Limb (tissue), 2 donors: ENCODE results near the gene OPN1MW3.
"Not testable (repeated sequence)": the region's sequence is repeated elsewhere in the genome, so short reads cannot be mapped to it uniquely, and the experiment has no call there.

Source experiments
- DNase-seq, 2 donors: peaks; one replicate each; pipeline ENCODE4 v3.0.0-alpha.2; 2016; ENCODE audit errors: extremely low spot score in 2 of 2

OPN1MW3 gene

DNA sequence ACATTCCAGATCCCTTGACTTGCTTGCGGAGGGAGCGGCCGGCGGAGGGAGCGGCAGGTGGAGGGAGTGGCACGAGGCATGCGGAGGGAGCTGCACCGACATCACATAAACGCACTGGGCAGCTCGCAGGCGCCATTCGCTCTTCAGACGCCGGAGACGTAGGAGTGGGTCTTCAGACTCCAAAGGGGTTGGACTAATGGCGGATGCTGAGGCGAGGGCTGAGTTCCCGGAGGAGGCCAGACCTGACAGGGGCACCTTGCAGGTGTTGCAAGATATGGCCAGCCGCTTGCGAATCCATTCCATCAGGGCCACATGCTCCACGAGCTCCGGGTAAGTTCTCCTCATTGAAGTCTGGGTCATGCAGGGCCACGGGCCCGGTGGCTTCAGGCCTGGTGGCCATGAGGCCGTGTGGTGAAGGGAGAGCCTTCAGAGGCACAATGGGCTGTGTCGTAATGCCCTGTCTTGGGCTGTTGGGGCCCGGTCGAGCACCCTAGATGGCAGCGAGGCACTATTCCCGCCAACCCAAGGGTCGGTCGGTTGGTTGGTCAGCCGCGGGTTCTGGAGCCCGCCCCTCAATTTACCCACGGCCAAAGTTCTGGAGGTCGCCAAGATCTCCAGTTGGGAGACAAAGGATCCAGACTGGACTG is 38.4 kb downstream of the OPN1MW3 start, which contains the start of gene TKTL1:
Gene TKTL1 (plus strand): TSS at position 132 of the 647 bp plus-strand sequence. CDS start 65 bp downstream, at position 197.
- no peak for DNase-seq

DNA sequence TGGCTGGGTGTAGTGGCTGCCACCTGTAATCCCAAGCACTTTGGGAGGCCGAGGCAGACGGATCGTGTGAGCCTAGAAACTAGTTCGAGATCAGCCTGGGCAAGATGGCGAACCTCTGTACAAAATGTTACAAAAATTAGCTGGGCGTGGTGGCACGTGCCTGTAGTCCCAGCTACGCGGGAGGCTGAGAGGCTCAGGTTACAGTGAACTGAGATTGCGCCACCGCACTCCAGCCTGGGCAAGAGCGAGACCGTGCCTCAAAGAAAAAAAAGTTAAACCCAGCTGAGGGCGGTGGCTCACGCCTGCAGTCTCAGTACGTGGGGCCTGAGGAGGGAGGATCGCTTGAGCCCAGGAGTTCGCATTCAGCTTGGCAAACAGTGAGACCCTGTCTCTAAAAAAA is 39.3 kb downstream of the OPN1MW3 start:
- DNase-seq = no peak

DNA sequence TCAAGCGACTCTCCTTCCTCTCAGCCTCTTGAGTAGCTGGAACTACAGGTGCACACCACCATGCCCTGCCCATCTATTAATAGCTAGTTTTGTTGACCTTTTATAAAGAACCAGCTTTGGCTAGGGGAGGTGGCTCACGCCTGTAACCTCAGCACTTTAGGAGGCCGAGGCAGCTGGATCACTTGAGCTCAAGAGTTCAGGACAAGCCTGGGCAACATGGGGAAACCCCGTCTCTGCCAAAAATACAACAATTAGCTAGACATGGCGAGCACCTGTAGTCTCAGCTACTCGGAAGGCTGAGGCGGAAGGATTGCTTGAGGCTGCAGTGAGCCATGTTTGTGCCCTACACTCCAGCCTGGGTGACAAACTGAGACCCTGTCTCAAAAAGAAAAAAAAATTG is 40.9 kb downstream of the OPN1MW3 start:
- no peak for DNase-seq

DNA sequence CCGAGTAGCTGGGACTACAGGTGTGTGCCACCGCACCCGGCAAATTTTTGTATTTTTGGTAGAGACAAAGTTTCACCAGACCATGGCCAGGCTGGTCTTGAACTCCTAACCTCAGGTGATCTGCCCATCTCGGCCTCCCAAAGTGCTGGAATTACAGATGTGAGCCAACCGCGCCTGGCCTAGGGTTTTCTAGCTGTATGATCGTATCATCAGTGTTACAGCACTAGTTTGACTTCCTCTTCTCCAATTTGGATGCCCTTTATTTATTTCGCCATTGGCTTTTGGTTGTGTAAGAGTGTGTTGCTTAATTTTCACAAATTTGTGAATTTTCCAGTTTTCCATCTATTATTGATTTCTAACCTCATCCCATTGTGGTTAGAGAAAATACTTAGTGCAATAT is 43.4 kb downstream of the OPN1MW3 start:
- no peak for DNase-seq

DNA sequence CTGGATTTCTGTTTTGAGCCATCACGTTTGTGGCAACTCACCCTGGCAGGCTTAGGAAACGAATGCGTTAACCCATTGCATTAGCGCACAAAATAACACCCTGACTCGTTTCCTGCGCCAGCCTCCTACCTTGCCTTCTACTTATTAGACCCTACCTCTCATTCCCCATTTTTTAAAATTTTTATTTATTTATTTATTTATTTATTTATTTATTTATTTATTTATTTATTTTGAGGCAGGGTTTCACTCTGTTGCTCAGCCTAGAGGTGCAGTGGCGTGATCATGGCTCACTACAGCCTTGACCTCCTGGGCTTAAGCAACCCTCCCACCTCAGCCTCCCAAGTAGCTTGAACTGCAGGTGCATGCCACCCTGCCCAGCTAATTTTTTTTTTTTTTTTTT is 45.6 kb downstream of the OPN1MW3 start:
- DNase-seq = not testable (repeated sequence)

DNA sequence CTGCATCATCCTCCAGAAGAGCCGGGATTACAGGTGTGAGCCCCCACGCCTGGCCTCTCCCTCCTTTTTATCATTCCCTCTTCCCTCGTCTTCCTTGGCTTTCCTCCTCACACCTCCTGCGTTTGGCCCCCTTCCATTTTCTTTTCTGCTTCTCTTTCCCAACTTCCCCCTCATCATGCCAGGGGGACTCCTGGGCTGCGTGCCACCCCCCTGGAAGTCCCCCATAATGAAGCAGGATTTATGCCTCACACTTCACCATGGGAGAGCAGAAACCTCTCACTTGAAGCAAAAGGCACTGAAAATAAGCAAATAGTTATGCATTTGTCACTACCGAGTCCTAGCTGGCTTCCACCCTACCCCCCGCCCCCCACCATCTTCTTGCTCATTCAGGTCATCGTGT is 46.1 kb downstream of the OPN1MW3 start:
- DNase-seq = no peak

DNA sequence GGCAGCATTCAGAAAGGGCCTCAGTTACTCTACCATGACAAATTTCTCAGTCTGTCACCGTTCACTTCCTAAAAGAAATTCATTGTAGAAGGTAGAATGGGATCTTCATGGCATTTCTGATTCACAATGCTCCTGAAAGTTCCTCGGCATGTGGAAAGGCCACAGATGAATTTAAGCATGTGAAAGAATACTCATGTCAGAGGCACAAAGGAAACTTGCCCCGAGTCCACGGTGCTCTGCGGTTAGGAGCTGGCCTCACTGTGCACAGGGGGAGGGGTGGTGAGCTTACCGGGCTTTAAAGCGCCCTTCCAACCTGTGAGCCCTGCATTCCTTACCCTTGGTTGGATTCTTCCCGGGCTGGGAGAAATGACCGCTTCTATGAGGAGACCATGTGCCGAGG is 47.5 kb downstream of the OPN1MW3 start:
- no peak for DNase-seq

DNA sequence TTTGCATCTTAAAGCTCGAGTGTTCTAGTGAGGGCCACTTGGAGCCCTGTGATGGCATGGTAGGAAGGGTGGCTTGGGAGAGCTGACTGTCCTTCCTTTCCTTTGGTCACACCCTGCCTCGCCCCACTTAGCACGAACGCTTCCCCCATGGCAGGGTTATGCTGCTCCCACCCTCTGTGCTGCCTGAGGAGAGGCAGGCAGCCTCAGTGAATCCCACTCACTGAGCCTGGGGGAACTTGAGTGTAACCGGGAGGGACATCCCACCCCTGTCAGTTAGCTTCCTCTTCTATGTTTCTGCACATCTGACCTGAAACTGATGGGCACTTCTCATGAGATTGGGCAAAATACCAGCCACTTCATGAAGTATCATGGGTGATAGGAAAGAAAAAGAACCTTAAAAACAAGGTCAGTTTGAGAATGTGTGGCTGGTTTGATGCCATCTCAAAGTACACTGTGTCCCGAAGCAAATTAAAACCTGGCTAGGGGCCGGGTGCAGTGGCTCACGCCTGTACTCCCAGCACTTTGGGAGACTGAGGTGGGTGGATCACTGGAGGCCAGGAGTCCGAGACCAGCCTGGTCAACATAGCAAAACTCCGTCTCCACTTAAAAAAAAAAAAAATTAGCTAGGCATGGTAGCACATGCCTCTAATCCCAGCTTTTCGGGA is 48.3 kb downstream of the OPN1MW3 start:
- no peak for DNase-seq

DNA sequence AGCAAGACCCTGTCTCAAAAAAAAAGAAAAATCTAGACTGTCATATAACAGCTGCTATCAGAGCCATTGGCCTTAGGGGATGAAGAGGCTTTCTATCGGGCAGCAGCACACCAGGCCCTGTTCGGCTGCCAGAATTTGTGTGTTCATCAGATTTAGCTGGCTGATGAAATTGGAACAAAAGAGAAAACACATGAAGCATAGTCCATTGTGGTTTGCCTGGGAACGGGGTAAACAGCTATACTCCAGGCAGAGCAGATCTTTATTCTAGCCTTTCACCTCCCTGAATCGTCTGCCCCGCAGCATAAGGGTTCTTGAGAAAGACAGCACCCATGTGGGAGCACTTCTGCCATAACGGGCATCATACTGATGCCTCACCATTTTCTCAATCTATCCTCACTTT is 49.8 kb downstream of the OPN1MW3 start:
- no peak for DNase-seq

DNA sequence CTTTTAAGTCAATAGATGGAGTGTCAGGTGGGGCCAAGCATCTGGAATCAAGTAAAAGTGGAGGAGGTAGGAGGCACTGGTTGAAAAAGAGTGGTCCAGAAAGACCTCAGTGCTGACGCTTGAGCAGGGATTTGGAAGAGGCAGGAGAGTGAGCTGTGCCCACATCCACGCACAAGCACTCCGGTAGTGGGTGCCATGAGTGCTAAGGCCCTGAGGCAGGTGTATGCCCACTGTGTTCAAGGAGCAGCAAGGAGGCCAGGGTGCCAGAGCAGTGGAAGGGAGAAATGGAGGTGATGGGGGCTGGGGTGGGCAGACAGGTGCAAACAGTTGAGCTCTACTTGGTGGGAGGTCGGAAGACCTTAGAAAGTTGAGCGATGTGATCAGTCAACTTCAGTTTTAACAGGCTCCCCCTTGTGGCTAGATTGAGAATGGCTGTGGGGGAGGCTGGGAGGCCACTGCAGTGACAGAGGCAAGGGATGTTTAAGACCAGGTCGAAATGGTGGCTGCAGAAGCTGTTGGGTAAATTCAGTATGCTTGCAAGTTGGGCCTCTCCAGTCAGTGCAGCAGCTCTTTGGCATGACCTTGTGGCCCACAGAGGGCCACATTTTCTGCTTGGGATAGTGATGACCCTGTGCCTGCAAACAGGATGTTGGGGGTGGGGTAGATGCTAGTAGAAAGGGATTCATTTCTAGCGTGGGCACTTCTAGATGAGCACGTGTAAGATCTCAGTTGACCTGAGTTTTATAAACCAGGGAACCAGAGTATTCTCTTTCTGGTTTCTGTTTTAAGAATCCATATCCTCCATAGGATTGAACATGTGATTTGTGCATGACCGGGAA is 50.9 kb downstream of the OPN1MW3 start:
- DNase-seq = peak in 1 of 2 donors; percentile 60

DNA sequence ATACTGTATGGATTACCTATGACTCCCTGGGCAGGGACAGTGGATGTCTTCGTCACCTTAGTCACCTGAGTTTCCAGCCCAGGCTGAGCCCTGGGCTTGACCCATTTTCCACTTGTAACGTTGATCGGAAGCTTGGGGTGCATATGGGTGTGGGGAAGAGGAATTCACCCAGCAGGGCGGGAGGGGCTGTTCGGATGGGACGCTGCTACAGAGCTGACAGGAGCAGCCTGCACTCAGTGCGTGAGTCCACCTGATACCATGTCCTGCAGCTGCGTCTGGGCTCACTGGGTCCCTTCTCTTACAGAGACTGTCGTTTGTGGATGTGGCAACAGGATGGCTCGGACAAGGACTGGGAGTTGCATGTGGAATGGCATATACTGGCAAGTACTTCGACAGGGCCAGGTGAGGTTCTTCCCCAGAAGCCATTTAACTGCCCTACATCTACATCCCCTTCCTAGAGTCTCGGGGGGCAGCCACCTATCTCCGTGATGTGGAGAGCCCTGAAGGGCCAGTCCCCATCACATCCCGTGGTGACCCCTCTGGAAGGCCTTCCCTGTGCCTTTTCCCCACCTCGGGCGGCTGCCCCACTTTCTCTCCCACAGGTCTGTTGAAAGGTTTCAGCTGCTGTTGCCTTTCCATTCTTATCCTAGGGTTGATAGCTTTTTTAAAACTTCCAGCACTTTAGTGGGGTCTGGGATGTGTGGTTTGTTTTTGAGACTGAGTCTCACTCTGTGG is 51.8 kb downstream of the OPN1MW3 start:
- no peak for DNase-seq

DNA sequence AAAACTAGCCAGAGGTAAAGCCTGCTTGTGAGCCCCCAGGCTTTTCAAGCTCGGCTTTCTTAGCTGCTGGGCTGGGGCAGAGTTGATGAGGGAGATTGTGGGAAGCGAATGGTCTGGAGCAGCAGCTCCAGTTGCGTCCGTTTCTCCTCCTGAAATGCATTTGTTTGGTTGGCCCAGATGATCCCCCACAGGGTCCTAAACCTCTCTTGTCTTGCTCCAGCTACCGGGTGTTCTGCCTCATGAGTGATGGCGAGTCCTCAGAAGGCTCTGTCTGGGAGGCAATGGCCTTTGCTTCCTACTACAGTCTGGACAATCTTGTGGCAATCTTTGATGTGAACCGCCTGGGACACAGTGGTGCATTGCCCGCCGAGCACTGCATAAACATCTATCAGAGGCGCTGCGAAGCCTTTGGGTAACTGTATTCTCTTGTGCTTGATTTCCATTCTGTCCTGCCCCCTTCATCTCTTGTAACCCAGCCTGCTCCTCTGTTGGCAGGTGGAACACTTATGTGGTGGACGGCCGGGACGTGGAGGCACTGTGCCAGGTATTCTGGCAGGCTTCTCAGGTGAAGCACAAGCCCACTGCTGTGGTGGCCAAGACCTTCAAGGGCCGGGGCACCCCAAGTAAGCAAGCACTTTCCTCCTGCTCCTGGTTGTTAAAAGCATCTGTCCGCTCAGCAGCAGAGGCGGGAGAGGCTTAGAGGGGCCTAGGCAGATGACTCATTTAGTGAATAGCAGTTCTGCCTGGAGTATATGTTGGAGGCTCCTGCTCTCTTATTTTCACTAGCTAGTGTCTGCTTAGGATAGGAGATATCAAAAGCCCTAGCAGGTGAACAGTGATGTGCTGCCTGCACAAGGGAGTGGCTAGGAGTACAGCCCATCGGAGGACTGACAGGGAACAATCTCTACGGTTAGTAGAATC is 53.5 kb downstream of the OPN1MW3 start:
- DNase-seq = no peak

DNA sequence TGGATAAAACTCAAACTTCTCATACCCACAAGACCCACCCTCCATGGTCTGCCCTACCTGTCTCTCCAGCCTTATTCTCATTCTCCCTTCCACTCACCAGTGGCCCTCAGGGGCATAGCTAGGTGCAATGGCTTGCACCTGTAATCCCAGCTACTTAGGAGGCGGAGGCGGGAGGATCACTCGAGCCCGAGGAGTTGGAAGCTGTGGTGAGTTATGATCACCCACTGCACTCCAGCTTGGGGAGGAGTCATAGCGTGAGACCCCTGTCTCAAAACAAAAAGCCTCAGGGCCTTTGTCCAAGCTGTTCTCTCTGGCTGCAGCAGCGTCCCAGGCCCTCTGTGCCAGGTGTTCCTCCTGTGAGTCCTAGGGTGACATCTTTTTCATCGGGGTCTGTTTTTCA is 54.7 kb downstream of the OPN1MW3 start:
- no peak for DNase-seq

DNA sequence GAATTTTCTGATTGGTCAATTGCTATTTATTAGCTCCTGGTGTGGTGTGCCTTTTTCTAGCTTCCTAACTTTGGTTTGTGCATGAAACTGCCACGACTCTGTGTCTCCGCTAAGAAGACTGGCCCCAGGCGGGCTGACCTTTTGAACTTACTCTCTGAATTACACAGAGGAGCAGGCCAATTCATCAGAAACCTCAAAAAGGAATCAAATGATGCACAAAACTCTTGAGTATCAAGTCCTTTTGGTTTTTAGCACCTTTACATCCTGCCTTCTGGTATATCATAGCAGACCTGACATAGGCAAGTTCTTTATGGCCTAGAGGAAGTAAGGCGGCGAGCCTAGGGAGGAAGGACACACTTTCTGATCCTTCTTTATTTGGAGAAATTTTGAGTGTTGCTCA is 55.8 kb downstream of the OPN1MW3 start:
- DNase-seq = no peak

DNA sequence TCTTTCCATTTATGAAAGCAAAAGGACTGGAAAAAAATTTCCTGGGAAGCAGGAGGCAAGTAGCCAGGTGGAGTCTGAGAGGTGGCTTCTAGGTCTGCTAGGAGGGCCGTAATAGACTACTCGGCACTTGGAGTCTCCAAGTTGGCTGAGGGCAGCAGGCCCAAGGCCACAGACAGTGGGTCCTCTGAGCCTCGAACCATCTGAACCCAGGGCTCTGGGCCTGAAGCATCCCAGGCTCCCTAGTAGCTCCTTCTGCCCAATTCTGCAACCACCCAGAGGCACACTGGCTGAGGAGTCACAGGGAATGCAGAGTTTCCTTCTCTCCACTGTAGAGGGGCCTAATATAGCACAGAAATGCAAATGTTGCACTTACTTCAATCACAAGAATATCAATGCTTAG is 58.0 kb downstream of the OPN1MW3 start:
- no peak for DNase-seq

DNA sequence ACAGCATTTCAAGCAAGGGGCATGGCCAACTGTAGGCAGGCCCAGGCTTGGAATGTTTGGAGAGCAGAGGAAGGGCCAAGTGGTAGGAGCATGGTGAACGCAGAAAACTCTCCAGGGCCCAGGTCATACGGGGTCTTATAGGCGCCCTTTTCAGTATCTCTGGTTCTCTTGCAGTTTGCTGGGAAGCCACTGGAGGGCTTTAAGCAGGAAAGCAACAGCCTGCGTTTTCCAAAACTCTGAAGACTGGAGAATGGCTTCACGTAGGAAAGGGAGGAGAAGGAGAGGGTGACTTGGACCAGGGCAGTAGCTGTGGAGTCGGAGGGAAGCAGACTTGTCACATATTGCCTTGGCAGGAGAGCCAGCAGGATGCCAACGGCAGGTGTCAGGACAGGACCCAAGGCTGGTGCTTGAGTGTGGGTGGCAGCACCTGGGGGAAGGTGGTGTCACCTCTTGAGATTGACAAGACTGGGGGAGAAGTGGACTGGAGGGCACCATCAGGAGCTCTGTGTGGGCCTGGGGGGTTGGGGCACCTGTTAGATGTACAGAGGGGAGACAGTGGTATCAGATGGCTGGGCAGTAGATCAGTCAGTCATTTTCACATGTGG is 60.1 kb downstream of the OPN1MW3 start:
- peak in 1 of 2 donors; percentile 33 for DNase-seq

DNA sequence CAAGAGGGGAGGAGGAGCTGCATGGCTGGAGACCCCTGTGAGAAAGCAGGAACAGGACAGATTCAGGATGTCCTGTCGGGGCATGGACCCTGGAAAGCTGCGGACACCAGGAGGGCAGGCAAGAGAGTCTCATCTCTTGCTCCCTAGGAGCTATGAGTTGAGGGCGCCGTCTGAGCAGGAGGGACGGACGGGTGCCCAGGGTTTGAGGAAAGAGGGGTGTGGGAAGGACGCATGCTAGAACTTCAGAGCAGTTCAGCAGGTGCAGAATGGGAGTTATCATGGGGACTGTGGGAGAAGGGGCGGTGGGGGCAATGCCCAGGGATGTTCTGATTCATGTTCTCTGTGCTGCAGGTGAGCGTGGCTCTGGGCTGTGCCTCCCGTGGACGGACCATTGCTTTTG is 63.0 kb downstream of the OPN1MW3 start:
- no peak for DNase-seq
